ENCODE measurements around the gene DMRTC1B. TPM values are rescaled to one million over a fixed set of nuclear protein-coding genes. Genes with fewer than 3 reads are reported as not detected.
"Not testable (repeated sequence)": the region's sequence is repeated elsewhere in the genome, so short reads cannot be mapped to it uniquely, and the experiment has no call there.

The DMRTC1B gene
- total and polyA plus RNA-seq, 10 of the 15 experiments (the other 5 are each of a cell fraction or from before 2014, with no cell fraction given), result 0.06 TPM; not detected in 9

DNA sequence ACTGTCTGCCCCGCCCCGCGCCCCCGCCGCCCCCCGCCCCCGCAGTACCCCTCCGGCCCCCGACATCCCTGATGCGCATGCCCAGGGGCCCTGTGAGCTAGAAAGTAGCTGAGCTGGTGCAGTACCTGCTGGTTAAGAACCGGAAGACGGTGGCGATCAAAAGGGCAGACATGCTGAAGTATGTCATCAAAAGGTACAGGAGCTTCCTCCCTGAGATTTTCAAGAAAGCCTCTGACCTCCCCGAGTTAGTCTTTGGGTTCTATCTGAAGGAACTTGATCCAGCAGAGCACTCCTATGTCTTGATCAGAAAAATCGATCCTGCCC, 739 bp downstream of the DMRTC1B start:
- RAD21 ChIA-PET (ENCODE audit: unreplicated experiment); FAIRE-seq; intact Hi-C loops (cut with micrococcal nuclease; ENCODE audit: unreplicated experiment); CTCF ChIA-PET; H3K79me2 ChIP-seq (ENCODE audit: control insufficient read depth, insufficient read depth, low read length); H3K4me3 ChIP-seq; H4K20me1 ChIP-seq (ENCODE audit: control insufficient read depth, insufficient read depth); BruUV-seq (replicated peaks); H3K4me2 ChIP-seq (ENCODE audit: control insufficient read depth, insufficient read depth); H3K36me3 ChIP-seq (ENCODE audit: control insufficient read depth in 2 of 2, insufficient read depth in 2 of 2, low read length in 1 of 2); H3K27ac ChIP-seq (ENCODE audit: control insufficient read depth, insufficient read depth); H2AFZ ChIP-seq (ENCODE audit: control insufficient read depth, low read depth, low read length); DNase-seq (ENCODE audit: low read depth, low spot score); H3K27me3 ChIP-seq (replicated peaks in 1 of 2; ENCODE audit: control insufficient read depth in 2 of 2, insufficient read depth in 2 of 2, low read length in 1 of 2); H3K4me1 ChIP-seq (ENCODE audit: control insufficient read depth, insufficient read depth, low read length); in situ Hi-C loops (cut with MboI); H3K9ac ChIP-seq (ENCODE audit: control insufficient read depth, insufficient read depth, low read length); SMC1A ChIA-PET (ENCODE audit: uncharacterized antibody, unreplicated experiment); POLR2A ChIA-PET; H3K9me3 ChIP-seq (replicated peaks; ENCODE audit: control insufficient read depth, insufficient read depth, low read length): not testable (repeated sequence)
- WGBS (ENCODE audit: insufficient coverage, insufficient replicate concordance, low lambda C conversion rate, missing lambda C conversion rate), result no CpG with 5 or more reads among the region's 15 CpGs
- ATAC-seq, result peak; percentile 73

DNA sequence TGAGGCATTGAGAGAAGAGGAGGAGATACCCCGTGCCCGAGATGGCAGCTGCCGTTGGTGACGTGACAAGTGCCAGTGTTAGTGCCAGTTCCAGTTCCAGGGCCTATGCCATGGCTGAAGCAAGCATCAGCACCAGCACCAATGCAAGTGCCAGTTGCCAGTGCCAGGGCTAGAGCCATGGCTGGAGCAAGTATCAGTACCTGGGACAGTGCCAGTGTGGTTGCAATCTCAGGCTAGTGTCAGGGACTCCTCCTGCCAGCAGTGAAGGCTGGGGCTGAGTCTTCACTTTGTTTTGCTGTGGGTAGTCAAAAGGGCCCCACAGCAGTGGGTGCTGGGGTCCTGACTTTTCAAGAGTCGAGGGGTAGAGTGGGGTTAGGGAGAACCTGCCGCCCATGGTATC, 1.5 kb downstream of the DMRTC1B start:
- H3K27ac ChIP-seq (ENCODE audit: control insufficient read depth, insufficient read depth); DNase-seq (ENCODE audit: low read depth, low spot score); CTCF ChIA-PET; H3K9ac ChIP-seq (ENCODE audit: control insufficient read depth, insufficient read depth, low read length); BruUV-seq (replicated peaks); H4K20me1 ChIP-seq (ENCODE audit: control insufficient read depth, insufficient read depth); H3K4me2 ChIP-seq (ENCODE audit: control insufficient read depth, insufficient read depth); SMC1A ChIA-PET (ENCODE audit: uncharacterized antibody, unreplicated experiment); H3K4me1 ChIP-seq (ENCODE audit: control insufficient read depth, insufficient read depth, low read length); FAIRE-seq; H3K27me3 ChIP-seq (replicated peaks in 1 of 2; ENCODE audit: control insufficient read depth in 2 of 2, insufficient read depth in 2 of 2, low read length in 1 of 2); in situ Hi-C loops (cut with MboI); H3K79me2 ChIP-seq (ENCODE audit: control insufficient read depth, insufficient read depth, low read length); RAD21 ChIA-PET (ENCODE audit: unreplicated experiment); H3K4me3 ChIP-seq; H2AFZ ChIP-seq (ENCODE audit: control insufficient read depth, low read depth, low read length); ATAC-seq; H3K9me3 ChIP-seq (replicated peaks; ENCODE audit: control insufficient read depth, insufficient read depth, low read length); POLR2A ChIA-PET; H3K36me3 ChIP-seq (ENCODE audit: control insufficient read depth in 2 of 2, insufficient read depth in 2 of 2, low read length in 1 of 2); intact Hi-C loops (cut with micrococcal nuclease; ENCODE audit: unreplicated experiment): not testable (repeated sequence)
- no CpG with 5 or more reads among the region's 6 CpGs for WGBS (ENCODE audit: insufficient coverage, insufficient replicate concordance, low lambda C conversion rate, missing lambda C conversion rate)

- DNase-seq (ENCODE audit: low read depth, low spot score); H3K9me3 ChIP-seq (replicated peaks; ENCODE audit: control insufficient read depth, insufficient read depth, low read length); BruUV-seq (replicated peaks); POLR2A ChIA-PET; H3K27ac ChIP-seq (ENCODE audit: control insufficient read depth, insufficient read depth); SMC1A ChIA-PET (ENCODE audit: uncharacterized antibody, unreplicated experiment); CTCF ChIA-PET; H3K79me2 ChIP-seq (ENCODE audit: control insufficient read depth, insufficient read depth, low read length); in situ Hi-C loops (cut with MboI); H3K36me3 ChIP-seq (ENCODE audit: control insufficient read depth in 2 of 2, insufficient read depth in 2 of 2, low read length in 1 of 2); RAD21 ChIA-PET (ENCODE audit: unreplicated experiment); ATAC-seq; FAIRE-seq; H3K4me2 ChIP-seq (ENCODE audit: control insufficient read depth, insufficient read depth); H4K20me1 ChIP-seq (ENCODE audit: control insufficient read depth, insufficient read depth); H3K4me3 ChIP-seq; H3K9ac ChIP-seq (ENCODE audit: control insufficient read depth, insufficient read depth, low read length); H3K27me3 ChIP-seq (replicated peaks in 1 of 2; ENCODE audit: control insufficient read depth in 2 of 2, insufficient read depth in 2 of 2, low read length in 1 of 2); H3K4me1 ChIP-seq (ENCODE audit: control insufficient read depth, insufficient read depth, low read length); H2AFZ ChIP-seq (ENCODE audit: control insufficient read depth, low read depth, low read length); intact Hi-C loops (cut with micrococcal nuclease; ENCODE audit: unreplicated experiment): not testable (repeated sequence)
- WGBS (ENCODE audit: insufficient coverage, insufficient replicate concordance, low lambda C conversion rate, missing lambda C conversion rate), result no CpG with 5 or more reads among the region's 15 CpGs
Observed at GRCh38 chrX:72782560-72782959, 5.9 kb downstream of the DMRTC1B start, which contains the start of gene FAM236B. TSS of gene FAM236B (minus strand) at chrX:72782660. CDS start at chrX:72782560, 100 bp downstream.

DNA sequence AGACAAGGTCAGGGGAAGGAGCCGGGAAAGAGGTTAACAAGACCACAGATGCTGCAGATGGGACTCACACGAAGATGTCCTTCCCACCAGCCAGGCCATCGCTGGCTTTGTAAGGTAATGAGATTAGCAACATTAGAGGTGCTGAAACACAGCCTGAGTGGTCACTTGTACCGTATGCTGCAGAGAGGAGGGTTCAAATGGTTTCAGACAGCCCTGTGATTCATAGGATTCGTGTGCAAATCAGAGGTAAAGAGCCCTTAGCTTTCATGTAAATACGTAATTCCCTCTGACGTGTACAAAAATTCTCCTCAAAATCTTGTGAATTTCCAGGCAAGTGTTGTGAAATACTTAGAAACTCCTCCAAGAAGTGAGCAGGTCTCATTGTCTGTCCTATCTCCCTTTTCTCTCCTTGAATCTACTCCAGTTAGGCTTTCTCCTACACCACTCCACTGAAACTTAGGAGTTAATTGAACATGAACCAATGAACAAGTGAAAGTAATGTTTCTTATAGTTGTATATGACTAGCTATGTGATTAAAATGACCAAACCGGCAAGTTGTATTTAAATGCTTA, 6.8 kb downstream of the DMRTC1B start:
- H3K79me2 ChIP-seq (ENCODE audit: control insufficient read depth, insufficient read depth, low read length); H3K9me3 ChIP-seq (replicated peaks; ENCODE audit: control insufficient read depth, insufficient read depth, low read length); intact Hi-C loops (cut with micrococcal nuclease; ENCODE audit: unreplicated experiment); ATAC-seq; FAIRE-seq; POLR2A ChIA-PET; H3K9ac ChIP-seq (ENCODE audit: control insufficient read depth, insufficient read depth, low read length); CTCF ChIA-PET; H3K4me3 ChIP-seq; DNase-seq (ENCODE audit: low read depth, low spot score); in situ Hi-C loops (cut with MboI); H3K4me1 ChIP-seq (ENCODE audit: control insufficient read depth, insufficient read depth, low read length); H3K27me3 ChIP-seq (replicated peaks in 1 of 2; ENCODE audit: control insufficient read depth in 2 of 2, insufficient read depth in 2 of 2, low read length in 1 of 2); RAD21 ChIA-PET (ENCODE audit: unreplicated experiment); H2AFZ ChIP-seq (ENCODE audit: control insufficient read depth, low read depth, low read length); H3K36me3 ChIP-seq (ENCODE audit: control insufficient read depth in 2 of 2, insufficient read depth in 2 of 2, low read length in 1 of 2); H3K4me2 ChIP-seq (ENCODE audit: control insufficient read depth, insufficient read depth); H3K27ac ChIP-seq (ENCODE audit: control insufficient read depth, insufficient read depth); H4K20me1 ChIP-seq (ENCODE audit: control insufficient read depth, insufficient read depth); BruUV-seq (replicated peaks); SMC1A ChIA-PET (ENCODE audit: uncharacterized antibody, unreplicated experiment): not testable (repeated sequence)
- WGBS (ENCODE audit: insufficient coverage, insufficient replicate concordance, low lambda C conversion rate, missing lambda C conversion rate), result no CpG with 5 or more reads among the region's 8 CpGs

Data from GM12878 (cell line).